Upper lobe of left lung (tissue), 4 donors: Measurements from ENCODE around the gene PRKCZ.

Source experiments
- EP300 ChIP-seq, 4 donors: sonication (generic); formaldehyde crosslinking; IDR thresholded peaks; one replicate each; pipeline ENCODE4 v1.5.1; 2017; ENCODE audit warnings: antibody characterized with exemption in 4 of 4, control low read depth in 2 of 4
- POLR2A ChIP-seq, 4 donors: fragments of 450-650 bp; IDR thresholded peaks; one replicate each; pipeline ENCODE4 v1.5.1; 2016 to 2017; ENCODE audit warnings: antibody characterized with exemption in 4 of 4, mild to moderate bottlenecking in 2 of 4
- POLR2AphosphoS5 ChIP-seq, 2 donors: sonication (generic); formaldehyde crosslinking; IDR thresholded peaks; one replicate each; pipeline ENCODE4 v1.5.1; 2017; ENCODE audit warnings: antibody characterized with exemption in 2 of 2
- TF ChIP-seq, protein P1 (sequence below), 6 experiments: fragments of 450-650 bp in 4 of 6; fragments of 200-600 bp in 2 of 6; sonication (generic) in 2 of 6; IDR thresholded peaks; one replicate each; pipeline ENCODE4 v1.5.1; 2016 to 2019; ENCODE audit warnings: antibody characterized with exemption in 6 of 6

DNA sequence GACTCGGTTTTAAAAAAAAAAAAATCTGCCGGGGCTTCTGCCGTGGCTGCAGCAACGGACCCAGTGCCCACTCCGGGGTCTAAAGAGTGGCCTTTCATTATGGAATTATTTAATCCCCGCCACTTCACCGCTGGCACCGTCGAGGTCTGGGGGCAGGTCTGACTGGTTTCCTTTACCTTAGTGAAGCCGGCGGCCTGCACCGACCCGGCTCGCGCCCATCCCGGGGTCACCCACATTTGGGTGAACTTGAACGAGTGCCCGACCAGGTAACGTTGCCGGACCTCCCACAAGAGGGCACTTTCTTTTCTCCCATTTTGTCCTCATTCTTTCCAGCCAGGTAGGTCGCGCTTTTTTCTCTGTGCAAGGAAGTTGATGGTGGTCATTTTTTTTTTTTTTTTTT is 4.3 kb downstream of the PRKCZ start:
- TF ChIP-seq, protein P1, sequence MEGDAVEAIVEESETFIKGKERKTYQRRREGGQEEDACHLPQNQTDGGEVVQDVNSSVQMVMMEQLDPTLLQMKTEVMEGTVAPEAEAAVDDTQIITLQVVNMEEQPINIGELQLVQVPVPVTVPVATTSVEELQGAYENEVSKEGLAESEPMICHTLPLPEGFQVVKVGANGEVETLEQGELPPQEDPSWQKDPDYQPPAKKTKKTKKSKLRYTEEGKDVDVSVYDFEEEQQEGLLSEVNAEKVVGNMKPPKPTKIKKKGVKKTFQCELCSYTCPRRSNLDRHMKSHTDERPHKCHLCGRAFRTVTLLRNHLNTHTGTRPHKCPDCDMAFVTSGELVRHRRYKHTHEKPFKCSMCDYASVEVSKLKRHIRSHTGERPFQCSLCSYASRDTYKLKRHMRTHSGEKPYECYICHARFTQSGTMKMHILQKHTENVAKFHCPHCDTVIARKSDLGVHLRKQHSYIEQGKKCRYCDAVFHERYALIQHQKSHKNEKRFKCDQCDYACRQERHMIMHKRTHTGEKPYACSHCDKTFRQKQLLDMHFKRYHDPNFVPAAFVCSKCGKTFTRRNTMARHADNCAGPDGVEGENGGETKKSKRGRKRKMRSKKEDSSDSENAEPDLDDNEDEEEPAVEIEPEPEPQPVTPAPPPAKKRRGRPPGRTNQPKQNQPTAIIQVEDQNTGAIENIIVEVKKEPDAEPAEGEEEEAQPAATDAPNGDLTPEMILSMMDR (IDR thresholded peaks at IDR 0.05), result no peak
- TF ChIP-seq POLR2AphosphoS5 (IDR thresholded peaks at IDR 0.05) (no peak), EP300 (IDR thresholded peaks at IDR 0.05) (no peak), POLR2A (IDR thresholded peaks at IDR 0.05) (no peak)
